ENCODE measurements around the gene MINAR1. TPM values are rescaled to one million over a fixed set of nuclear protein-coding genes. Genes with fewer than 3 reads are reported as not detected.

Gene MINAR1
- polyA plus RNA-seq, 1 donor (not counting 4 experiments of a cell fraction or from before 2014, with no cell fraction given), result 0.13 TPM

GRCh38 chr15:79455361-79455760 lies 23.2 kb downstream of the MINAR1 start:
- TF ChIP-seq, protein P1, sequence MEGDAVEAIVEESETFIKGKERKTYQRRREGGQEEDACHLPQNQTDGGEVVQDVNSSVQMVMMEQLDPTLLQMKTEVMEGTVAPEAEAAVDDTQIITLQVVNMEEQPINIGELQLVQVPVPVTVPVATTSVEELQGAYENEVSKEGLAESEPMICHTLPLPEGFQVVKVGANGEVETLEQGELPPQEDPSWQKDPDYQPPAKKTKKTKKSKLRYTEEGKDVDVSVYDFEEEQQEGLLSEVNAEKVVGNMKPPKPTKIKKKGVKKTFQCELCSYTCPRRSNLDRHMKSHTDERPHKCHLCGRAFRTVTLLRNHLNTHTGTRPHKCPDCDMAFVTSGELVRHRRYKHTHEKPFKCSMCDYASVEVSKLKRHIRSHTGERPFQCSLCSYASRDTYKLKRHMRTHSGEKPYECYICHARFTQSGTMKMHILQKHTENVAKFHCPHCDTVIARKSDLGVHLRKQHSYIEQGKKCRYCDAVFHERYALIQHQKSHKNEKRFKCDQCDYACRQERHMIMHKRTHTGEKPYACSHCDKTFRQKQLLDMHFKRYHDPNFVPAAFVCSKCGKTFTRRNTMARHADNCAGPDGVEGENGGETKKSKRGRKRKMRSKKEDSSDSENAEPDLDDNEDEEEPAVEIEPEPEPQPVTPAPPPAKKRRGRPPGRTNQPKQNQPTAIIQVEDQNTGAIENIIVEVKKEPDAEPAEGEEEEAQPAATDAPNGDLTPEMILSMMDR (optimal IDR thresholded peaks at IDR 0.05 in 1 of 3, IDR thresholded peaks at IDR 0.05 in 1 of 3, conservative IDR thresholded peaks at IDR 0.05 in 1 of 3; ENCODE audit: extremely low read depth in 1 of 3, insufficient read depth in 2 of 3, low read length in 3 of 3), result no peak
- no peak for TF ChIP-seq EZH2 (IDR thresholded peaks at IDR 0.05; ENCODE audit: low read length)
- H3K9me3 ChIP-seq (ENCODE audit: control insufficient read depth, low read depth, low read length), result no peaks in the 10 kb centered on the region
- no peak for DNase-seq (ENCODE audit: low read depth, low spot score)
- H4K20me1 ChIP-seq (ENCODE audit: control insufficient read depth, extremely low read depth, insufficient read depth, low read length), result no peaks in the 10 kb centered on the region
- no peaks in the 10 kb centered on the region for H3K9me1 ChIP-seq (ENCODE audit: control insufficient read depth, extremely low read depth, insufficient read depth, low read length)
- no peaks in the 10 kb centered on the region for H3K79me2 ChIP-seq (ENCODE audit: control insufficient read depth, insufficient read depth, low read length)
- H3K4me1 ChIP-seq (ENCODE audit: control insufficient read depth, extremely low read depth, insufficient read depth, low read length), result no peaks in the 10 kb centered on the region
- peaks cover 5% of the 10 kb centered on the region for H3K27me3 ChIP-seq (ENCODE audit: control insufficient read depth, extremely low read depth, insufficient read depth, low read length)
- H2AFZ ChIP-seq (ENCODE audit: control insufficient read depth, low read length), result no peak overlapping the region
- H3K4me3 ChIP-seq (ENCODE audit: control insufficient read depth in 2 of 3, extremely low read depth in 1 of 3, insufficient read depth in 2 of 3, low read depth in 1 of 3, low read length in 3 of 3), result no peak overlapping the region
- no peak overlapping the region for H3K9ac ChIP-seq (ENCODE audit: control insufficient read depth, extremely low read depth, insufficient read depth, low read length)
- dilution Hi-C loops (cut with MboI; ENCODE audit: extremely low pct_ligation_motif_present, low sequenced_read_pairs), result no loop called here
- H3K4me2 ChIP-seq (ENCODE audit: control insufficient read depth, extremely low read depth, insufficient read depth, low read depth, low read length), result no peak overlapping the region
- no peak for FAIRE-seq
- H3K36me3 ChIP-seq (ENCODE audit: control insufficient read depth in 2 of 2, extremely low read depth in 1 of 2, insufficient read depth in 2 of 2, low read length in 2 of 2), result no peaks in the 10 kb centered on the region
- H3K27ac ChIP-seq (ENCODE audit: control insufficient read depth, insufficient read depth, low read length), result no peak overlapping the region

DNA sequence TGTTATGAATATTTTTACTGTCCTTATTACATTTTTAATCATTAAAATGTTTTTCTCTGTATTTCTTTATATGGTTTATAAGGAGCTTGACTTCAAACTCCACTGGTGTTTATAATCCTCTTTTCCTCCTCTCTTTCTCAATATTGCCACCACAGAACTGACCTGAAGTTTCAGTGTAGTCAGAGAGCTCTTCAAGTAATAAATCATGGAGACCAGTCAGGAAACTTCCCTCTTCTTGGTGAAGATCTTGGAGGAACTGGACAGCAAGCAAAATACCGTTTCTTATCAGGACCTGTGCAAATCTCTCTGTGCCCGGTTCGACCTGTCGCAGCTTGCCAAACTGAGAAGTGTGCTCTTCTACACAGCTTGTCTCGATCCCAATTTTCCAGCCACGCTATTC lies 23.8 kb downstream of the MINAR1 start:
- H3K27me3 ChIP-seq (ENCODE audit: control insufficient read depth, extremely low read depth, insufficient read depth, low read length), result peaks cover 5% of the 10 kb centered on the region
- dilution Hi-C loops (cut with MboI; ENCODE audit: extremely low pct_ligation_motif_present, low sequenced_read_pairs), result no loop called here
- no peak overlapping the region for H3K4me2 ChIP-seq (ENCODE audit: control insufficient read depth, extremely low read depth, insufficient read depth, low read depth, low read length)
- no peak for DNase-seq (ENCODE audit: low read depth, low spot score)
- no peak for FAIRE-seq
- H3K4me1 ChIP-seq (ENCODE audit: control insufficient read depth, extremely low read depth, insufficient read depth, low read length), result no peaks in the 10 kb centered on the region
- no peaks in the 10 kb centered on the region for H3K36me3 ChIP-seq (ENCODE audit: control insufficient read depth in 2 of 2, extremely low read depth in 1 of 2, insufficient read depth in 2 of 2, low read length in 2 of 2)
- H3K4me3 ChIP-seq (ENCODE audit: control insufficient read depth in 2 of 3, extremely low read depth in 1 of 3, insufficient read depth in 2 of 3, low read depth in 1 of 3, low read length in 3 of 3), result no peak overlapping the region
- TF ChIP-seq, protein P1 (optimal IDR thresholded peaks at IDR 0.05 in 1 of 3, IDR thresholded peaks at IDR 0.05 in 1 of 3, conservative IDR thresholded peaks at IDR 0.05 in 1 of 3; ENCODE audit: extremely low read depth in 1 of 3, insufficient read depth in 2 of 3, low read length in 3 of 3), result no peak
- no peak for TF ChIP-seq EZH2 (IDR thresholded peaks at IDR 0.05; ENCODE audit: low read length)
- H4K20me1 ChIP-seq (ENCODE audit: control insufficient read depth, extremely low read depth, insufficient read depth, low read length), result no peaks in the 10 kb centered on the region
- no peaks in the 10 kb centered on the region for H3K9me3 ChIP-seq (ENCODE audit: control insufficient read depth, low read depth, low read length)
- H3K27ac ChIP-seq (ENCODE audit: control insufficient read depth, insufficient read depth, low read length), result no peak overlapping the region
- no peaks in the 10 kb centered on the region for H3K79me2 ChIP-seq (ENCODE audit: control insufficient read depth, insufficient read depth, low read length)
- no peak overlapping the region for H2AFZ ChIP-seq (ENCODE audit: control insufficient read depth, low read length)
- H3K9ac ChIP-seq (ENCODE audit: control insufficient read depth, extremely low read depth, insufficient read depth, low read length), result no peak overlapping the region
- no peaks in the 10 kb centered on the region for H3K9me1 ChIP-seq (ENCODE audit: control insufficient read depth, extremely low read depth, insufficient read depth, low read length)
